Stimulated activated CD4-positive, alpha-beta T cell treated with anti-CD3 and anti-CD28 coated beads, Interleukin-2, amount 100 ng/mL, for 48 hours (primary cell): ENCODE results near the gene PIEZO1.
"Not testable (repeated sequence)": the region's sequence is repeated elsewhere in the genome, so short reads cannot be mapped to it uniquely, and the experiment has no call there.

ENCODE experiments used
- DNase-seq, 2 donors: peaks; one replicate each; pipeline ENCODE4 v3.0.0-alpha.2; 2020

The PIEZO1 gene, protein sequence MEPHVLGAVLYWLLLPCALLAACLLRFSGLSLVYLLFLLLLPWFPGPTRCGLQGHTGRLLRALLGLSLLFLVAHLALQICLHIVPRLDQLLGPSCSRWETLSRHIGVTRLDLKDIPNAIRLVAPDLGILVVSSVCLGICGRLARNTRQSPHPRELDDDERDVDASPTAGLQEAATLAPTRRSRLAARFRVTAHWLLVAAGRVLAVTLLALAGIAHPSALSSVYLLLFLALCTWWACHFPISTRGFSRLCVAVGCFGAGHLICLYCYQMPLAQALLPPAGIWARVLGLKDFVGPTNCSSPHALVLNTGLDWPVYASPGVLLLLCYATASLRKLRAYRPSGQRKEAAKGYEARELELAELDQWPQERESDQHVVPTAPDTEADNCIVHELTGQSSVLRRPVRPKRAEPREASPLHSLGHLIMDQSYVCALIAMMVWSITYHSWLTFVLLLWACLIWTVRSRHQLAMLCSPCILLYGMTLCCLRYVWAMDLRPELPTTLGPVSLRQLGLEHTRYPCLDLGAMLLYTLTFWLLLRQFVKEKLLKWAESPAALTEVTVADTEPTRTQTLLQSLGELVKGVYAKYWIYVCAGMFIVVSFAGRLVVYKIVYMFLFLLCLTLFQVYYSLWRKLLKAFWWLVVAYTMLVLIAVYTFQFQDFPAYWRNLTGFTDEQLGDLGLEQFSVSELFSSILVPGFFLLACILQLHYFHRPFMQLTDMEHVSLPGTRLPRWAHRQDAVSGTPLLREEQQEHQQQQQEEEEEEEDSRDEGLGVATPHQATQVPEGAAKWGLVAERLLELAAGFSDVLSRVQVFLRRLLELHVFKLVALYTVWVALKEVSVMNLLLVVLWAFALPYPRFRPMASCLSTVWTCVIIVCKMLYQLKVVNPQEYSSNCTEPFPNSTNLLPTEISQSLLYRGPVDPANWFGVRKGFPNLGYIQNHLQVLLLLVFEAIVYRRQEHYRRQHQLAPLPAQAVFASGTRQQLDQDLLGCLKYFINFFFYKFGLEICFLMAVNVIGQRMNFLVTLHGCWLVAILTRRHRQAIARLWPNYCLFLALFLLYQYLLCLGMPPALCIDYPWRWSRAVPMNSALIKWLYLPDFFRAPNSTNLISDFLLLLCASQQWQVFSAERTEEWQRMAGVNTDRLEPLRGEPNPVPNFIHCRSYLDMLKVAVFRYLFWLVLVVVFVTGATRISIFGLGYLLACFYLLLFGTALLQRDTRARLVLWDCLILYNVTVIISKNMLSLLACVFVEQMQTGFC (N-terminal part only)

DNA sequence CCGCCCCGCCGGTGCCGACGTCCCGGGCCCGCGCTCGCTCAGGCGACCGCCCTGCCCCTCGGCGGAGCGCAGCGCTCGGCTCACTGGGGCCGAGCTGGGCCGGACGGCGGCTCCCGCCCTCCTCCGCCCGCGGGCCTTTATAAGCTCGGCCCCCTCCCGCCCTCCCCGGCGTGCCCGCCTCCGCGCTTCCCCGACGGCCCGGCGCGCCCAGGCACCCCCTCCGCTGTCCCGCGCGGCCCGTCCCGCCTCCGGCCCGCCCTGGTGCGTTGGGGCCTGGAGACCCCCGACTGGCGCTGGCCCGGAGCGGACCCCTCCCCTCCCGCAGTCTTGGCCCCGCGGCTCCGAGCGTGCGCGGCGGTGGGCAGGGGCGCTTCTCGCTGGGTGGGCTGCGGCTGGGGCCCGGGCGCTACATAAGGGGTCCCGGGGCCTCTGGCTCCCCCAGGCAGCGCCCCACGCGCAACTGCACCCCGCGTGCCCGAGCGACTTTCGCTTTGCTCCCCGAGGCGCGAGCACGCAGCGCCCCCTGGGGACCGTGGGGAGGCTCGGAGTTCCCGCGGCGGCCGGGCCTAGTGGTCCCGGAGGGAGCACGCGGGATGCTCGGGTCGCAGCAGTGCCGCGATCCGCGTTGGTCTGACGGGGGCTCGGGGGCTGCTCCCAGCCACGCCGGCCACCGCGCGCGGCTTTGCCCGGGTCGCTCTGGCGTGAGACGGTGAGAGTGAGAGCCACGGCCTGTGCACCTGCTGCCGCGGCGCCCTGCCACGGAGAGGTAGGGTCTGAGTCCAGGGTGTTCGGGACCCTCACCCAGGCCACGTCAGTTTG lies at the start of gene PIEZO1:
Gene PIEZO1, minus strand, starts transcription at position 115 of the 819 bp plus-strand sequence. CDS start 256 bp downstream, outside the sequence.
- peak; percentile 64 to 73 for DNase-seq

GRCh38 chr16:88834670-88835069 lies 49.6 kb upstream of the PIEZO1 start:
- DNase-seq = no peak

GRCh38 chr16:88833086-88833485 lies 48.1 kb upstream of the PIEZO1 start:
- DNase-seq = no peak

GRCh38 chr16:88831838-88832237 lies 46.8 kb upstream of the PIEZO1 start:
- no peak for DNase-seq

DNA sequence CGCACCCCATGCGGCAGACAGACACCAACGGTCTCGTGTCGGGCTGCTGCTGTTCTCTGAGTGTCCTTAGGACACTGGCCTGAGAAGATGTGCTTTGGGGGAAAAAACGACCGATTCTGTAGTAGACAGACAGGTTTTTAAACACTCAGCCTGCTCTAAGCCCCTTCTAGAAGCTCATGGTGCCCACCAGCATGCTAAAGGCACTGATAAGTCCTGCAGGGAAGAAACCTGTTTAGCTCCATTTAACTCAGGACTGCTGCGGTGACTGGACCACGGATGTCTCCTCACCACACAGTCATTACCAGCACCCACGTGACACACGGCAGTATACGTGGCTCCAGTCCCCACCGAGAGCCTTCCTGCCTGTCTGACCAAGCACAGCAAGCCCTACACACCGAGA lies 45.8 kb upstream of the PIEZO1 start:
- DNase-seq = no peak

GRCh38 chr16:88830258-88830657 lies 45.2 kb upstream of the PIEZO1 start:
- DNase-seq = no peak

GRCh38 chr16:88828711-88829110 lies 43.7 kb upstream of the PIEZO1 start:
- no peak for DNase-seq

DNA sequence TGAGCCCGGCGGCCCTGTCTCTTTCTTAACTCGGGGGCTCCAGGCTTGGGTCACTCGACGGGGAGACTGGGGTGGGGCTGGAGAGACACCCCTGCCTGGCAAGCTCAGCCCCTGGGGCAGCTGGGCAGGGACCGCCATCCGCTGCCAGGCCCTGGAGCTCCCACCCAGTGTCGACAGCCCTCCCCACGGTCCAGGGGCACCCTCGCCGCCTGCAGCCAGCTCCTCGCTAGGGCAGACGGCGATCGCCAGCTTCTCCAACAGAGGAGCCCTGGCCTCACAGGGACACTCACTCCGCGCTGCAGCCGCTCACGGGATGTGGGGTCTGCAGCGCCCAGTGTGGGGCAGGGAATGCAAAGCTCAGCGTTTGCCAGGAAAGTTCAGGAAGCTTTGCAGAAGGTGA lies 42.7 kb upstream of the PIEZO1 start:
- DNase-seq = no peak

DNA sequence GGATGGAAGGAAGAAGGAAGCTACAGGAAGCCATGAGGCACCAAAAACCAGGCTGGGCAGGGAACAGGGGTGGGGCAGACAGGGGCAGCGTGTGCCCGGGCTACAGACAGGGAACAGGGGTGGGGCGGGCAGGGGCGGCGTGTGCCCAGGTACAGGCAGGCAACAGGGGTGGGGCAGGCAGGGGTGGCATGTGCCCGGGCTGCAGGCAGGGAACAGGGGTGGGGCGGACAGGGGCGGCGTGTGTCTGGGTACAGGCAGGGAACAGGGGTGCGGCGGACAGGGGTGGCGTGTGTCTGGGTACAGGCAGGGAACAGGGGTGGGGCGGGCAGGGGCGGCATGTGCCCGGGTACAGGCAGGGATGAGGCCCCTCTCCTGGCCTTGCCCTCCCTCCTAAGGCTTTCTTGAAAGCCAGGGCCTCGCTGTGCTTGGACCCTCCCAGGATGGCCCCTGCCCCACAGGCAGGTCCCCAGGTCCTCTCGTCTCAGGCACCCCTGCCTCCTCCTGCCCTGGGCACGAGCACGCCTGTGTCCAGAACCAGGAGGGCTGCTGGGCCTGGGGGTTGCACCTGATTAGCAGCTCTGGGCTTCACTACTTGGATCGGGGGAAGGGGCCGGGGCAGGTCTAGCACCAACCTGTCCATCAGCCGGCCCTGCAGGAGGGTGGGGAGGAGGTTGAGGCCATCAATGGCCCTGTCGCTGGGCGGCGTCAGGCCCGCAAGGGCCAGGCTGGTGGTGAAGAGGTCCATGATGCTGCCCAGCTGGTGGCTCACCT lies 41.2 kb upstream of the PIEZO1 start:
- DNase-seq = no peak

DNA sequence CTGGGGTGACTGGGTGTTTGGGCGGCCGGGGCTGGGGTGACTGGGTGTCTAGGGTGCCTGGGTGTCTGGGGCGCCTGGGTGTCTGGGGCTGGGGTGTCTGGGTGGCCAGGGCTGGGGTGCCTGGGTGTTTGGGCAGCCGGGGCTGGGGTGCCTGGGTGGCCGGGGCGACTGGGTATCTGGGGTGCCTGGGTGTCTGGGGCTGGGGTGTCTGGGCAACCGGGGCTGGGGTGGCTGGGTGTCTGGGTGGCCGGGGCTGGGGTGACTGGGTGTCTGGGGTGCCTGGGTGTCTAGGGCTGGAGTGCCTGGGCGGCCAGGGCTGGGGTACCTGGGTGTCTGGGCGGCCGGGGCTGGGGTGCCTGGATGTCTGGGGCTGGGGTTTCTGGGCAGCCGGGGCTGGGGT lies 40.1 kb upstream of the PIEZO1 start:
- DNase-seq = no peak

- no peak for DNase-seq
Measured at GRCh38 chr16:88824256-88825077, 39.4 kb upstream of the PIEZO1 start.

- not testable (repeated sequence) for DNase-seq
Measured at GRCh38 chr16:88823646-88824045, 38.6 kb upstream of the PIEZO1 start.

DNA sequence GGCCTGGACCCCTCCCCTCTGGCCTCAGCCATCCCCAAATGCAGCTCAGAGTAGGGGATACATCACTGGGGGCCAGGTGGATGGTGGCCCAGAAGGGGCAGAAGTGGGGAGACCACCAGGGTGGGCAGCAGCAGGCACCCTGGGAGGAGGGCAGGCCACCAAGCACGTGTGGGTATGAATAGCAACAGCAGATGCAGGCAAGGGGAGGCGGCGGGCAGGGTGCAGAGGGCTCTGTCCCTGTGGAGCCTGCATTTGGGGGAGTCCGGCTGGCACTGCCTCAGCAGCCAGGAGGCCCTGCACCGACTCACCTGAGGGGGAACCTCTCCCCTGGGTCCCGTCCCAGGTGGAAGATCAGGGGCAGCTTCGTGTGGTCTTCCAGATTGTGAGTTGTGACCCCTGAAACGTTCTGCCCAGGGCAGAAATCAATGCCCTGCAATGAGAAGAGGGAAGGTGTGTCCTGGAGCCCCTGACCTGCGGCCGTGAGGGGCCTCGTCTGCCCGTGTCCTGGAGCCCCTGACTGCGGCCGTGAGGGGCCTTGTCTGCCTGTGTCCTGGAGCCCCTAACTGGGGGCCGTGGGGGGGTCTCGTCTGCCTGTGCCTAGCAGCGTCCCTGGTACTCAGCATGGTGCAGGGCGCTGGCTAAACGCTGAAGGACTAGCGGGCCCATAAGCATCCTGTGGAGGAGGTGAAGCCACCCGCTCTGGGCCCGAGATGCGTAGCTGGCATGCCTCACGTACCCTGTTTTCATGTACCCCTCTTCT lies 37.4 kb upstream of the PIEZO1 start:
- no peak for DNase-seq

- DNase-seq = no peak
Measured at GRCh38 chr16:88821168-88821850, 36.3 kb upstream of the PIEZO1 start.

GRCh38 chr16:88820385-88821025 lies 35.5 kb upstream of the PIEZO1 start:
- DNase-seq = no peak

DNA sequence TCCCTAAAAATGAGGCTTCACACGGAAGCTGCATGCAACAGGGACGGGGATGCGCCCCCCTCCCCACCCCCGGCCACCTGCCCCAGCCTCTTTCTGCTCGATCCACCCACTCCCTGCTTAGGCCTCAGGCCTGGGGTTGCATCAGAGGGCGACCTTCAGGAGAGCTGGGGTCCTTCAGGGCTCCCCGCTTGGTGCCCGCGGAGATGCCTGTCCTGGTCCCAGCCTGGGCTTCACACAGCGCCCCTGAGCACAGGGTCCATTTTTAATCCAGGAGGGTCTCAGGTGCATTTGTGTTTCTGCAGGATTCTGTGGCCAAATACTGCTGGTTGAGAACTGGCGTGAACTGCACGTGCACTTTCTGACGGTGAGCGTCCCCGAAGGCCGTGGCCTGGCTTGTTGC lies 34.1 kb upstream of the PIEZO1 start:
- no peak for DNase-seq

- no peak for DNase-seq
Measured at GRCh38 chr16:88818575-88818874, 33.5 kb upstream of the PIEZO1 start.

GRCh38 chr16:88817785-88818574 lies 33.0 kb upstream of the PIEZO1 start:
- no peak for DNase-seq
